DMS153 treated with DMSO at 0.1 percent for 48 hours (cell line): ENCODE results near the gene PKP3.
"Not testable (repeated sequence)": the region's sequence is repeated elsewhere in the genome, so short reads cannot be mapped to it uniquely, and the experiment has no call there.

Experiments used
- DNase-seq: peaks from one replicate; lab custom pipeline; 2025; ENCODE audit not compliant: unreplicated experiment; lab: John Stamatoyannopoulos, UW

PKP3 gene

DNA sequence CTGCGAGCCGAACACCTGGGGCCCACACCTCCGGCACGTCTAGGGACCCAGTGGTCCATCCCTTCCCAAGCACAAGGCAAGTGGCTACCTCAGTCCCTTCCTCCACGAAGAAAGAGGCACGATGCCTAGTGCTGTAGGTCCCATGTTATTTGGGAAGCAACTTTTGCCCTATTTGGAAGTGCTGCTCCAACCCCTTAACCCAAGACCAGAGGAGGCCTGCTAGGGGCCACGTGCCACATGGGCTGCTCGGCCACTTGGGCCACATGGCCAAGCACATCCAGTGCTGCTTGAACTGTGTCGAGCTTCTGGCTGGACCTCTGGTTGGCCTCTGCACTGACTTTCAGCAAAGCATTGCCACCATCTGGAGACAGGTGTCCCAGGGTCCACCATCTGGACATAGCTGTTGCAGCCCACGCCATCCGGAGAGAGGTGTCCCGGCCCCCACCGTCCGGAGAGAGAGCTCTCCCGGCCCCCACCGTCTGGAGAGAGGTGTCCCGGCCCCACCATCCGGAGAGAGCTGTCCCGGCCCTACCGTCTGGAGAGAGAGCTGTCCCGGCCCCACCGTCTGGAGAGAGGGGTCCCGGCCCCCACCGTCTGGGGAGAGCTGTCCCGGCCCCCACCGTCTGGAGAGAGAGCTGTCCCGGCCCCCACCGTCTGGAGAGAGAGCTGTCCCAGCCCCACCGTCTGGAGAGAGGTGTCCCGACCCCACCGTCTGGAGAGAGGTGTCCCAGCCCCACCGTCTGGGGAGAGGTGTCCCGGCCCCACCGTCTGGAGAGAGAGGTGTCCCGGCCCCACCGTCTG, 31.2 kb upstream of the PKP3 start:
- no peak for DNase-seq

DNA sequence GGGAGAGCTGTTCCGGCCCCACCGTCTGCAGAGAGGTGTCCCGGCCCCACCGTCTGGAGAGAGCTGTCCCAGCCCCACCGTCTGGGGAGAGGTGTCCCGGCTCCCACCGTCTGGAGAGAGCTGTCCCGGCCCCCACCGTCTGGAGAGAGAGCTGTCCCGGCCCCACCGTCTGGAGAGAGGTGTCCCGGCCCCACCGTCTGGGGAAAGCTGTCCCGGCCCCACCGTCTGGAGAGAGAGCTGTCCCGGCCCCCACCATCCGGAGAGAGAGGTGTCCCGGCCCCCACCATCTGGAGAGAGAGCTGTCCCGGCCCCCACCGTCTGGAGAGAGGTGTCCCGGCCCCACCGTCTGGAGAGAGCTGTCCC, 30.6 kb upstream of the PKP3 start:
- not testable (repeated sequence) for DNase-seq

DNA sequence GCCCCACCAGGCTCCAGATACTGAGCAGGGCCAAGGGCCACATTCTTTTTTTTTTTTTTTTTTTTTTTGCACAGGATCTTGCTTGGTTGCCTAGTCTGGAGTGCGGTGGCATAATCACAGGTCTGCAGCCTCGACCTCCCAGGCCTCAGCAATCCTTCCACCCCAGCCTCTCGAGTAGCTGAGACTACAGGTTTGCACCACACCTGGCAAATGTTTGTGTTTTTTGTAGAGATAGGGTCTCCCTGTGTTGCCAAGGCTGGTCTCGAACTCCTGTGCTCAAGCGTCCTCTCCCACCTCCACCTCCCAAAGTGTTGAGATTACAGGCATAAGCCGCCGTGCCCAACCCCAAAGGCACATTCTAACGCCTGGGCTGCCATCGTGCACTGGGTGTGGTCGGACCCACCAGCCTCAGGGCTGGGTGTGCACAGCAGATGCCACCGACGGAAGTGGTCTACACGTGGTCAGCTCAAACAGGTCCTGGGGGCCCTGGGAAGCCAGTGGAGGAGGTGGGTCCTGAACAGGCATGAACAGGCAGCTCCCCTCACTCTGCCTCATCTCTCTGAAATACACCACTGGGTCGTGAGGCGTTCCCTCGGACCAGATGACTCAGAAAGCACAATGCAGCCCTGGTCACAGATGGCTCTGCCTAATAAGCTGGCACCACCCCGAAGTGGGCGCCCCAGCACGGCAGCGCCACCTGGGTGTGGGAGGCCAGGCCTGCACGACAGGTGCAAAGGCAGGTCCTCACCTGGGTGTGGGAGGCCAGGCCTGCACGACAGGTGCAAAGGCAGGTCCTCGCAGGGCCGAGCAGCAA, 29.9 kb upstream of the PKP3 start:
- no peak for DNase-seq

DNA sequence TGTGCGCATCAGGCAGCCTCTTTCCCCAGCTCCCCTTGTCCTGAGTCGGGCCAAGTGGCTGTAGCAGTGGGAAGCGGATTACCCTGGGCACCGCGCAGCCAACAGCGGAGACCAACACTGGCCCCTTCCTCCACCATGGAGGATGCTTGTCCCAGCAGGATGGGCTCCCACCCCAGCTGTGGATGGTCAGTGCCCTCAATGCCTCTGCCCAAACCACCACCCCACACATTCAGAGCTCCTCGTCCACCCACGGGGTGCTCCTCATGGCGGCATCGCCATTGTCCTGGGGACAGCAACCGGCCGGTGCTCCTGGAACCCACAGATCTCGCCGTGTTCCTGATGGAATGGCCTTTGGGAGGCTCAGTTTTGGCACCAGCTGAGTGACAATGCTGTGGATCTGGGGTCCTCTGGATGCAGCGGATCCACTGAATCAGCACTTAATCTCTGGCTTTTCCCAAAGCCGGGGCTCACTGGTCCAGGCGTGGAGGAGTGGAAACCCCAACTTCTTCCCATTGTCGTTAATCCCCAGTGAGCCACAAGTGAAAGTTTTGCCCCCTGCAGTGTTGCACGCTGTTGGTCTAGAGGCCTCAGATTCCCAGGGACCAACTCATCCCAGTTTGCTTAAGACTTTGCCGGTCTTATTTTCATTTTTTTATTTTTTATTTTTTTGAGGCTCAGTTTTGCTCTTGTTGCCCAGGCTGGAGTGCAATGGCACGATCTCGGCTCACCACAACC, 28.9 kb upstream of the PKP3 start:
- no peak for DNase-seq

DNA sequence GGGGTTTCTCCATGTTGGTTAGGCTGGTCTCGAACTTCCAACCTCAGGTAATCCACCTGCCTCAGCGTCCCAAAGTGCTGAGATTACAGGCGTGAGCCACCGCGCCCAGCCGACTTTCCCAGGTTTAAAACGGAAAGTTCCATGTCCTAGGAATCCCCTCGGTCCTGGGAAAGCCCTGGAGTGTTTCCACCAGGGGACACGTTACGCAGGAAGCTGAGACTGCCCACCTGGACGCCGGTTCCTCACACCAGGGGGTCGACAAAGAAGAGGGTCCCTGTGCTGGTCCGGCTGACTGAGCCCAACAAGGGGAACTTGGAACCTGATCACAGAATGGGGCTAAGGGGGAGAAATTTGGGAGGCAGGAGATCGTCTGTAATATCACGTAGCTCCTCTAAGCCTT, 28.2 kb upstream of the PKP3 start:
- no peak for DNase-seq

DNA sequence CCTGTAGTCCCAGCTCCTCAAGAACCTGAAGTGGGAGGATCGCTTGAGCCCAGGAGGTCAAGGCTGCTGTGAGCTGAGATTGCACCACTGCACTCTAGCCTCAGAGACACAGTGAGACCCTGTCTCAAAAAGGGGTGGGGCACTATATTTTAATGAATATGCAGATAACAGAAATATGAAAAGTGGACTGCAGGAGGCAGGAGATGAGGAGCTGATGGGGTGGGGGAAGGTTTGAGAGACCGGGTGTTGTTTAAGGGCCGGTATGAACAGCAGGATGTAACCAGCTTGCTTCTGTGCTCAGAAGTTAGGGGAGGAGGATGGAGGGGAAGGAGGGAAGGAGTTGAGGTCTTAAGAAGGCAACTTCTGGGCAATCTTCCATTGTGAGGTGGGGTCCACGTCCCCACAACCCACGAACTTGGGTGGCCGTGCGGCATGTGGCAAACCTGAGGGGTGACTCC, 26.0 kb upstream of the PKP3 start:
- no peak for DNase-seq

DNA sequence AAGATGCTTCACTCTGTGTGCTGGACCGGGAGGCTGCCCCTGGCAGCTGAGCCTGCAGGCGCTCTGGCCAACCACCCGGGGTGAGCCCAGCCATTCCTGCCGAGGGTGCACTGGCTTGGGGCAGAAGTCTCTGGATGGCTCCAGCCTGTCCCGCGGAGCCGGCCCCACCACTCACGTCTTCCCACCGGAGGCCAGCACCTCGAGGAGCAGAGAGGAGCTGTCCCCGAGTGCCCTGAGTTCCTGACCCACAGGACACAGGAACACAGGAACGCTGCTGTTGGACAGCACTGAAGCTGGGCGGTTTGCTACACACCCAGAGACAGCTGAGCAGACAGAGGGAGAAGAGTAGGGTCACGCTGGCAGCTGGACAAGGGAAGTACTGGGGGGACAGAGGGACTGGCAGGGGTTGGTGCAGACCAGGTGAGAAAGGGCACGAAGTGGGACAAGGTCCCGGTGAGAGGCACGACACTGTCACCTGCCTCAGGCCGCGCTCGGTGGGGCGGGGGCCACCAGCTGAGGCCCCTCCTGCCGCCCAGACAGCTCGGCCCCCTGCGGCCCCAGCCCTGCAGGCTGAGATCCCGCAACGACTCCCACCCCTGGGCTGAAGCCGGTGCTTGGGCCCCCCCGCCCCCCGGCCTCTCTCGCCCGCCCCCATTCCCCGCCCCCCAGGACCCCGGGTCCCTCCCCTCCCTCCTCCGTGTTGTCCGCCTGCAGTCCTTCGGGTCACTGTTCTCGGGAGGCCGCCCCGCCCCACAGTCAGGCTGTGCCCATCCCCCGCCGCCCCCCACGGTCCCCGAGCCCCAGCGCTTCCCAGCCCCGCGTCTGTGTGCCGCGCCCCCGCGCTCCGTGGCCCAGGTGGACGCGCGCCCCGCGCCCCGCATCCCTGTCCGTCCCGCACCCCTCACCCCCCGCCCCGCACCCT, 25.3 kb upstream of the PKP3 start:
- DNase-seq = no peak

DNA sequence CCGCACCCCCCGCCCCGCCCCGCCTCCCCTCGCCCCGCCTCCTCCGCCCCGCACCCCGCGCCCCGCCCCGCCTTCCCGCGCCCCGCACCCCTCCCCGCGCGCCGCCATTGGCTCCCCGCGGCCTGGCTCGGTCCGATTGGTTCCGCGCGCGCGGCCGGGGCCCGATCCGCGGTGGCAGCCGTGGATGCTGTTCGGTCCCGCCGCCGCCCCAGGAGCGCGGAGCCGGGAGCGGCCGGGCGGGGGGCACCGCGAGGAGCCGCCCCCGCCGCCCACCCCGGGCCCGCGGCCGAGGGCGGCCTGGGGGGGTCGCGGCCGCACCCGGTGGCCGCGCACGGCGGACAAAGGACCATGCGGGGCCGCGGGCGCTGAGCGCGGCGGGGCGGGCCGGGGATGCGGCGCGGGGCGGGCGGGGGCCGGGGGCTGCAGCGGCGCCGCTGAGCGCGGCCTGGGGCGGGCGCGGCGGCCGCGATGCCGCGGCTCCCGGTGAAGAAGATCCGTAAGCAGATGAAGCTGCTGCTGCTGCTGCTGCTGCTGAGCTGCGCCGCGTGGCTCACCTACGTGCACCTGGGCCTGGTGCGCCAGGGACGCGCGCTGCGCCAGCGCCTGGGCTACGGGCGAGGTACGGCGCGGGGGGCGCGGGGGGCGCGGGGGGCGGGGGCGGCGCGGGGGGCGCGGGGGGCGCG, 24.5 kb upstream of the PKP3 start, which contains the start of gene B4GALNT4:
Gene B4GALNT4, plus strand, starts transcription at position 164 of the 683 bp plus-strand sequence. Its CDS starts 305 bp downstream, at position 469.
- no peak for DNase-seq

DNA sequence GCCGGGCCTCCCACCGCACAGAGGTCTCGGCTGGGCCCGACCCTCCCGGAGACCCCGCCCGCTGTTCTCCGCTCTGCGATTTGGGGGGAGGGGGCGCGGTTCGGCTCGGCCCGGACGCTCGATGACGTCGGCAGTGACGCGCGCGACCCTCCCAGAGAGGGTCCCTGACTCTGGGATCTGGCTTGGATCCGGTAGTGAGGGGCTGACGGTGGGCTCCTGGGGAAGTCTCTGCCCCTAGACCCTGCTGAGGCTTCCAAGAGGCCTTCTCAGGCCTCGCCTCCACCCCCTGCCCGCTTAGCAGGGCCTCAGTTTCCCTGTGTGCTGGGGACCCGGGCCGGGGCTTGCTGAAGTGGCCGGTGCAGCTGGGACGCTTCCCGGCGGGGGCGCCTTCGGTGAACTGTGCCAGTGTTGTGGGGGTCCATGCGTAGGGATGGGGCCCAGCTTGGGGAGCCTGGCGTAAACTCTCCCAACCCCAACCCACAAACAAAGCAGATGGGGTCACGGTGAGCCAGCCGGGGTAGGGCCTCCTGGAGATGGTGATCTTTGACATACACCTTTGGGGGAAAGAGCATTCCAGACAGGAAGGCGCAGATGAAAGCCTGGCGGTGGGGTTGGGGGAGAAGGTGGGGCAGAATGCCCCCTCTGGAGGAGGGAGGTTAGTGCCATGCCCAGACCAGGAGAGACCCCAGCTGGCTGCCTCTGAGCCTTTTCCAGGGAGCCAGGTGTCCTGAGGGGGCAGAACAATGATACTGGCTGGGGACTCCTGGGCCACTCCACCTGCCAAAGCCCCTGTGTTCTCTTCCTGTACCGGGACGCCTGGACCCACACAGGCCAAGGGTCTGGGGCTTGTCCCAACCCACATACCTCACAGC, 23.7 kb upstream of the PKP3 start:
- DNase-seq = no peak

DNA sequence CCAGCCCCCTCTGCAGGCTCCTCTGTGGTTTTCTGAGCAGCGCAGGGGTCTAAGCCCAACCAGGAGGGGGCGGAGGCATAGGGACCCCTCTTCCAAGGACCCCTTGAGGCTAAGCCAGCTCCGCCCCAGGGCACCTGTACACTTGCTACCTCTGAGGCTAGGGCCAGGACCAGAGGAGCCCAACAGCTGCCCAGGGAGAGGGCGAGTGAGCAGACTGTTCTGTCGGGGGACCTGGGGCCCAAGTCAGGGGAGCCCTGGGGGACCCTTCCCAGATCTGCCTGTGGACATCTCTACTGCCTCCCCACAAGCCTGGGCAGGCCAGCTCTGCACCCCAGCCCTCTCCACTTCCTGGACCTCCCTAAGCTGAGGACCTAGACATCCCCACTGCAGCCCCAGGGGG, 23.0 kb upstream of the PKP3 start:
- DNase-seq = no peak

DNA sequence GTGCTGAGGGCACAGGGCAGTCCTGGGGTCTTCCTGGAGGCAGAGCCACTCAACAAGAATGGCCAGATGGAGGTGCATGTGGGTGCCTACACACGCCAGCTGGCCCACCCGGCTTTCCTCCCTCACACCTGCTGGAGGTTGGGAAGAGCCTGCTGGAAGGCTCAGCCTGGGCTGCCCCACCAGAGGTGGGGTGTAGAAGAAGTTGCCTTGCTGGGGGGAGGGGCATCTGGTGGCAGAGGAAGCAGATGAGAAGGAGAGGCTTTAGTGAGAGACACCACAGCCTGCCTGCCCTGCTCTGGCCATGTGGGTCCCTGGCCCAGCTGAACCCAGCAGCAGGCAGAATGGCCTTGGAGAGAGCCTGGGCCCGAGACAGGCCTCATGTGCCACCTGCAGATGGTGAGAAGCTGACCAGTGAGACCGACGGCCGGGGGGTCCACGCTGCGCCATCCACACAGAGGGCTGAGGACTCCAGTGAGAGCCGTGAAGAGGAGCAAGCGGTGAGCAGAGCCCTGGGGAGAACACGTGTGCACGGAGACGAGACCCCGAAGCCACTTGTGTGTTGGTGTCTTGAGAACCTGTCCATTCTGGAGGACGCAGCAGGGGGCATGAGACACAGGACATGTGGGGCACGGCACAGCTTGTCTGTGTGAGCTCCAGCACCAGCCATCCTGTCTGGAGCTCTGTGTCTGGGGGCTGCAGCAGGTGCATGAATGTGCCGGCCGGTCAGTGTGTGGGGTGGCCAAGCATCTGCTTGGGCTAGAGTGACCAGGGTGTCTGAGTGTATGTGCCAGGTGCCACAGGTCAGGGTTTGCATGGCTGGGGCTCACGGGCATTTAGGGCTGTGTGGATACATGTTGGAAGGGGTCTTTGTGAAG, 22.1 kb upstream of the PKP3 start:
- DNase-seq = no peak

DNA sequence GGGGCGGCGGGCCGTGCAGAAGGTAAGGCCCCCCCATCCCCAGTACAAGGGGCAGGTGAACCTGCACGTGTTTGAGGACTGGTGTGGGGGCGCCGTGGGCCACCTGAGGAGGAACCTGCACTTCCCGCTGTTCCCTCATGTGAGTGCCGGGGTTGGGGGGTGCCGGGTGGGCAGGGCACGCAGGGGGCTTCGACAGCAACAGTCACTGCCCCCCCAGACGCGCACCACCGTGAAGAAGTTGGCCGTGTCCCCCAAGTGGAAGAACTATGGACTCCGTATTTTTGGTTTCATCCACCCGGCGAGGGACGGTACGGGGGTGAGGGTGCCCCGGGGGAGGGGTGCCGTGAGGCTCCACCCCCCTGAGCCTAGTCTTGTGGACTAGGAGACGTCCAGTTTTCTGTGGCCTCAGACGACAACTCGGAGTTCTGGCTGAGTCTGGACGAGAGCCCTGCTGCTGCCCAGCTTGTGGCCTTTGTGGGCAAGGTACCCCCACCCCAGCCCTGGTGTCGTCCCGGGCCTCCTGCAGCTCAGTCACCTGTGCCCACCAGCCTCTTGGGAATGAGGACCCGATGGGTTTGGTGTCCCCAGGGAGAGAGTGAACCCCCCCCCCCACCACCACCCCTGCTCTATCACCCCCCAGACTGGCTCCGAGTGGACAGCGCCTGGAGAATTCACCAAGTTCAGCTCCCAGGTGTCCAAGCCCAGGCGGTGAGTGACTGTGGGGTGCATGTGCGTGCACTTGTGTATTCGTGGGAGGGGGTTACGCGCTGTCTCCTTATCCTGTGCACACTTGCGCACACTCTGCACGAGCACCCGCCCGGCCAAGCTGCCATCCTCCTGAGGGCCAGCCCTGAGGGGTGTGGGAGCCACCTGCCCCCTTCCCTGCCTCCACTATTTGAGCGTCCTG, 20.9 kb upstream of the PKP3 start:
- no peak for DNase-seq

DNA sequence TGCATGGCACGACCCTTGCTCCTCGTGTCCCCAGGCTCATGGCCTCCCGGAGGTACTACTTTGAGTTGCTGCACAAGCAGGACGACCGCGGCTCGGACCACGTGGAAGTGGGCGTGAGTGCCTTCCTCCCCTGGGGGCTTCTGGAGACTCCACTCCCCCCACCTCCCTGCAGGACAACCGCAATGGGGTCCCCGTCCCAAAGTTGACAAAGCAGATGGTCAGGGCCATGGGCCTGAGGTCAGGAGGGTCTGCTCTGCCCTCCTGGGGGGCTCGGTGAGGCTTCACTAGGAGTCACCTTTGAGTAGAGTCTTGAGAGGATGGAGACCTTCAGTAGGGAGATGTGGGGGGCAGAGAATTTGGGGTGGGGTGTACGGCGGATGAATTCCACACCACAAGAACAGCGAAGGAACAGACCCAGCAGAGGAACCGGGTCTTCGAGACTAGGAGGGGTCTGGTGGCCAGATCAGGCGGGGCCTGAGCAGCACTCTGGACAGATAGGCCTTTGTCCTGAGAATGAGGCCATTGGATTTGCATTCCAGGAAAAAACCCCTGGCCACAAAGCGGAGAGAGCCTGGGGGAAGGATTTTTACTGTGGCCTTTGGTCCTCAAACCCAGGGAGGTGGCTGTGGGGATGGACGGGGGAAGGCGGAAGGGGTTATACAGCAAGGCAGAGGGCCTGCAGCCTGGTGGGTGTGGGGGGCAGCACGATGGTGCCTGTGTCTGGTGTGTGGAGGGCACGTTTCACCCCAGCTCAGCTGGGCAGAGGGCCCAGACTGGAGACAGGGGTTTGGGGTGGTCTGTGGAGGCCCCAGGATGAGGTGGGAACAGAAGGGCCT, 20.1 kb upstream of the PKP3 start:
- DNase-seq = no peak

DNA sequence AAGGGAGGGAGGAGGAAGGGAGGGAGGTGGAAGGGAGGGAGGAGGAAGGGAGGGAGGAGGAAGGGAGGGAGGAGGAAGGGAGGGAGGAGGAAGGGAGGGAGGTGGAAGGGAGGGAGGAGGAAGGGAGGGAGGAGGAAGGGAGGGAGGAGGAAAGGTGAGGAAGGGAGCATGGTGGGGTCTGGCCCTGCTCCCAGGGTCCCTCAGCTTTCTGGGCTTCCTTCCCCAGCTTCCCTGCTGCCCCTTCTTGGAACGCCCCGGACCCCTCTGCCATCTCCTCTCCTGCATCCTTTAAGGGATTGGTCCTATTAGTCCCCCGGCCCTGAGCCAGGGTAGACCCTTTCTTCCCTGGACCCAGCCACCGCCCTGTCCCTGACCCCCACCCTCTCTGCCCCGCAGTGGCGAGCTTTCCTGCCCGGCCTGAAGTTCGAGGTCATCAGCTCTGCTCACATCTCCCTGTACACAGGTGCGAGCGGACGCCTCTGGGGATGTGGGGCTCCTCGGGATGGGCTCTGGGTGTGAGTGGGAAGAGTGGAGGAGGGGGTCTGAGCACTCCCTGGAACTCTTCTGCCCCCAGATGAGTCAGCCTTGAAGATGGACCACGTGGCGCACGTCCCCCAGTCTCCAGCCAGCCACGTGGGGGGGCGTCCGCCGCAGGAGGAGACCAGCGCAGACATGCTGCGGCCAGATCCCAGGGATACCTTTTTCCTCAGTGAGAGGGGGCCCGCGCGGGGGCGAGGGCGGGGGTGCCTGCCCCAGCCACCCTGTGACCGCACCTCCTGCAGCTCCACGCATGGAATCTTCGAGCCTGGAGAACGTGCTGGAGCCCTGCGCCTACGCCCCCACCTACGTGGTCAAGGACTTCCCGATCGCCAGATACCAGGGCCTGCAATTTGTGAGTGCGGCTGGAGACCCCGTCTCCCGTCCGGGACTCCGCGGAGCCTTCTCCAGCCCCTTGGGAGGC, 18.7 kb upstream of the PKP3 start:
- no peak for DNase-seq
